DND-41 (cell line): ENCODE results near the gene PEG3.

Experiments used
- ATAC-seq: fragments of 200-7000 bp; cut with Tn5 transposase; 3 replicates; pipeline ENCODE4 v1.9.1; 2021; ENCODE audit warnings: low read depth; ENCODE audit not compliant: insufficient read depth
- DNase-seq: peaks from one replicate; pipeline ENCODE4 v3.0.0-alpha.2; 2020
- H2AFZ ChIP-seq: 2 replicates; pipeline ENCODE4 v1.6.0; 2012; ENCODE audit warnings: low read depth, low read length
- H3K27ac ChIP-seq: 2 replicates; pipeline ENCODE4 v1.5.1; 2012; ENCODE audit warnings: low read length, inconsistent platforms
- H3K27me3 ChIP-seq: fragments of 200-600 bp; sonication (generic); 2 replicates; pipeline ENCODE4 v1.6.0; 2012; ENCODE audit warnings: low read length, mild to moderate bottlenecking, inconsistent platforms; ENCODE audit not compliant: insufficient read depth, poor library complexity
- H3K36me3 ChIP-seq: 2 replicates; pipeline ENCODE4 v1.5.1; 2012; ENCODE audit warnings: low read length, inconsistent platforms; ENCODE audit not compliant: insufficient read depth
- H3K4me1 ChIP-seq: 2 replicates; pipeline ENCODE4 v1.5.1; 2012; ENCODE audit warnings: mild to moderate bottlenecking, low read length; ENCODE audit not compliant: insufficient read depth
- H3K4me2 ChIP-seq: 2 replicates; pipeline ENCODE4 v1.6.0; 2012; ENCODE audit warnings: mild to moderate bottlenecking, moderate library complexity, low read length, inconsistent platforms; ENCODE audit not compliant: insufficient read depth
- H3K4me3 ChIP-seq, 2 experiments: fragments of 200-600 bp in 1 of 2; shearing (Covaris generic) in 1 of 2; 2 replicates each; pipeline ENCODE4 v1.5.1; 2012 to 2016; ENCODE audit warnings: inconsistent platforms in 2 of 2, low read length in 2 of 2, mild to moderate bottlenecking in 2 of 2, low read depth in 1 of 2, moderate library complexity in 1 of 2
- H3K79me2 ChIP-seq: 2 replicates; pipeline ENCODE4 v1.6.0; 2012; ENCODE audit warnings: low read length, inconsistent platforms; ENCODE audit not compliant: insufficient read depth
- H3K9ac ChIP-seq: 2 replicates; pipeline ENCODE4 v1.6.0; 2012; ENCODE audit warnings: low read depth, mild to moderate bottlenecking, inconsistent platforms, low read length, moderate library complexity
- H3K9me3 ChIP-seq: 2 replicates; pipeline ENCODE4 v1.5.1; 2012; ENCODE audit warnings: low read length, moderate library complexity, mild to moderate bottlenecking, inconsistent platforms; ENCODE audit not compliant: insufficient read depth, severe bottlenecking
- H4K20me1 ChIP-seq: 2 replicates; pipeline ENCODE4 v1.6.0; 2012; ENCODE audit warnings: low read length; ENCODE audit not compliant: insufficient read depth
- EZH2 ChIP-seq: IDR thresholded peaks from 3 replicates; pipeline ENCODE4 v1.6.1; 2012; ENCODE audit warnings: borderline replicate concordance, low read depth, mild to moderate bottlenecking, moderate library complexity, low read length, inconsistent platforms; ENCODE audit not compliant: severe bottlenecking
- TF ChIP-seq, protein P1 (sequence below): IDR thresholded peaks from 2 replicates; pipeline ENCODE4 v1.5.1; 2012; ENCODE audit warnings: borderline replicate concordance, low read length, moderate library complexity, mild to moderate bottlenecking; ENCODE audit not compliant: poor library complexity, severe bottlenecking; ENCODE audit errors: extremely low read depth

The PEG3 gene

DNA sequence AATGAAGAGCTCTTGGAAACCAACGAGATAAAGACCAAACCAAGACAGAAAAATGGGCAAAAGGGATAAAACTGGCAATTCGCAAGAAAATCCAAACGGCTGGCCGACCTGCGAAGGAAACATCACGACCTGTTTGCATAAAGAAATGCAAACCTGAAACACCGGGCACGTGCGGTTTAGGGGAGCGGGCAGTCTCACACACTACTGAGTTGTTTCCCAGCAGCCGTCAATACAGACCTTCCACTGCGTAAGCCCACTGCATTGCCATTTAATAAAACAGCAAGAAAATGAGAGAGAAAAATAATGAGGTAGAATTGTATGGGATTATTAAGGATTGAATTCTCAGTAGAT, 642 bp upstream of the PEG3 start:
- Histone ChIP-seq H4K20me1 (no peaks in the 10 kb centered on the region), H3K9ac (no peak overlapping the region), H3K9me3 (peaks cover 22% of the 10 kb centered on the region), H3K4me1 (no peaks in the 10 kb centered on the region), H3K4me2 (no peak overlapping the region), H3K79me2 (no peaks in the 10 kb centered on the region), H3K36me3 (no peaks in the 10 kb centered on the region), H3K27me3 (no peaks in the 10 kb centered on the region), H2AFZ (no peak overlapping the region), H3K4me3 (no peak overlapping the region), H3K27ac (no peak overlapping the region)
- DNase-seq, result no peak
- TF ChIP-seq EZH2, result no peak
- TF ChIP-seq, protein P1, sequence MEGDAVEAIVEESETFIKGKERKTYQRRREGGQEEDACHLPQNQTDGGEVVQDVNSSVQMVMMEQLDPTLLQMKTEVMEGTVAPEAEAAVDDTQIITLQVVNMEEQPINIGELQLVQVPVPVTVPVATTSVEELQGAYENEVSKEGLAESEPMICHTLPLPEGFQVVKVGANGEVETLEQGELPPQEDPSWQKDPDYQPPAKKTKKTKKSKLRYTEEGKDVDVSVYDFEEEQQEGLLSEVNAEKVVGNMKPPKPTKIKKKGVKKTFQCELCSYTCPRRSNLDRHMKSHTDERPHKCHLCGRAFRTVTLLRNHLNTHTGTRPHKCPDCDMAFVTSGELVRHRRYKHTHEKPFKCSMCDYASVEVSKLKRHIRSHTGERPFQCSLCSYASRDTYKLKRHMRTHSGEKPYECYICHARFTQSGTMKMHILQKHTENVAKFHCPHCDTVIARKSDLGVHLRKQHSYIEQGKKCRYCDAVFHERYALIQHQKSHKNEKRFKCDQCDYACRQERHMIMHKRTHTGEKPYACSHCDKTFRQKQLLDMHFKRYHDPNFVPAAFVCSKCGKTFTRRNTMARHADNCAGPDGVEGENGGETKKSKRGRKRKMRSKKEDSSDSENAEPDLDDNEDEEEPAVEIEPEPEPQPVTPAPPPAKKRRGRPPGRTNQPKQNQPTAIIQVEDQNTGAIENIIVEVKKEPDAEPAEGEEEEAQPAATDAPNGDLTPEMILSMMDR, result no peak
- no peak for ATAC-seq

DNA sequence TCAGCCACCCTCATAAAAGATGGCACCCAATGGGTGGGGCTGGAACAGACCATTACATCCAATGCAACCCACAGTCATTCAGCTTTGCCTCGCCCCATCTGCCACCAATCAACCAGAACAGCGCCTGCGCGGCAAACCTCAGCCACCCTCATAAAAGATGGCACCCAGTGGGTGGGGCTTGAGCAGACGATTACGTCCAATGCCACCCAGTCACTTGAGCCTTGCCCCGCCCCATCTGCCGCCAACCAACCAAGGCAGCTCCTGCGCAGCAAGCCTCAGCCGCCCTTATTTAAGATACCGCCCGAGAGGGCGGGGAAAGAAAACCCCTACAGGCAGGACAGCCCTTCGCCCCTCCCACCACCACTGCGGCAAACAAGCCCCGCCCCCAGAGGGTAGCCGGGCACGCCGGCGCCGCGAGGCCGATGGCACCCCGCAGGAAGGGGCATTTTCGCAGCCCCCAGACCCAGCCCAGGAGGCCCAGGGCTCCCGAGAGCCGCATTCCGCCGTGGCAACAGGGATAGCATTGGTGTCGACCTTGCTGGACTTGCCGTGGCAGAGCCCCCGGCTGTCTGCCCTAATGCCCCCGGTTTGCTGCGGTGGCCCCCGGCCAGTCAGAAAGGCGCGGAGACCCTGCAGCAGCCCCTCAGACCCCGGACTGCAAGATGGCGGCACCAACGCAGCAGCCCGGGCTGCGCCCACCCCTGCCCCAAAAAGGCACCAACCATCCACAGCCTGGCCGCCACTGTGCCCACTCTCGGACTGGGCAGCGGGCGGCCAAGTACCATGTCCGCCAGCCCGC, 675 bp downstream of the PEG3 start:
- peaks cover 22% of the 10 kb centered on the region for H3K9me3 ChIP-seq
- no peak overlapping the region for H3K27ac ChIP-seq
- ATAC-seq, result no peak
- no peak for TF ChIP-seq EZH2
- no peak overlapping the region for H2AFZ ChIP-seq
- DNase-seq, result no peak
- no peaks in the 10 kb centered on the region for H3K27me3 ChIP-seq
- H3K9ac ChIP-seq, result no peak overlapping the region
- no peak overlapping the region for H3K4me3 ChIP-seq
- H4K20me1 ChIP-seq, result no peaks in the 10 kb centered on the region
- no peaks in the 10 kb centered on the region for H3K36me3 ChIP-seq
- no peaks in the 10 kb centered on the region for H3K4me1 ChIP-seq
- no peak overlapping the region for H3K4me2 ChIP-seq
- no peaks in the 10 kb centered on the region for H3K79me2 ChIP-seq

DNA sequence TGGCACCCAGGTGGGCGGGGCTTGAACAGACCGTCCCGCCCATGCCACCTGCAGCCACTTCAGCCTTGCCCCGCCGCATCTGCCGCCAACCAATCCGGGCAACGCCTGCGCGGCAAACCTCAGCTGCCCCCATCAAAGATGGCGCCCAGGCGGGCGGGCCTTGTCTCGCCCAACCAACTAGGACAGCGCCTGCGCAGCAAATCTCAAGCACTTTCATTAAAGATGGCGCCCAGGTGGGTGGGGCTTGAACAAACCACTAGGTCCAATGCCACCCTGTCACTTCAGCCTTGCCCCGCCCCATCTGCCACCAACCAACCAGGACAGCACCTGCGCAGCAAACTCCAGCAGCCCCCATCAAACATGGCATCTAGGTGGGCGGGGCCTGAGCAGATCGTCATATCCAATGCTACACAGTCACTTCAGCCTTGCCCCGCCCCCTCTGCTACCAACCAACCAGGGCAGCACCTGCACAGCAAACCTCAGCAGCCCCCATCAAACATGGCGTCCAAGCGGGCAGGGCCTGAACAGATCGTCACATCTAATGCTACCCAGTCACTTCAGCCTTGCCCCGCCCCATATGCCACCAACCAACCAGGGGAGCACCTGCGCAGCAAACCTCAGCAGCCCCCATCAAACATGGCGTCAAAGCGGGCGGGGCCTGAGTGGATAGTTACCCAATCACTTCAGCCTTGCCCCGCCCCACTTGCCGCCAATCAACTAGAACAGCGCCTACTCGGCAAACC, 1.4 kb downstream of the PEG3 start:
- Histone ChIP-seq H3K27me3 (no peaks in the 10 kb centered on the region), H2AFZ (no peak overlapping the region), H3K79me2 (no peaks in the 10 kb centered on the region), H3K9ac (no peak overlapping the region), H3K9me3 (peaks cover 22% of the 10 kb centered on the region), H3K27ac (no peak overlapping the region), H3K36me3 (no peaks in the 10 kb centered on the region), H3K4me2 (no peak overlapping the region), H4K20me1 (no peaks in the 10 kb centered on the region), H3K4me3 (no peak overlapping the region), H3K4me1 (no peaks in the 10 kb centered on the region)
- no peak for TF ChIP-seq EZH2
- TF ChIP-seq, protein P1, result no peak
- ATAC-seq (no peak), DNase-seq (no peak)
